ENCODE results near the gene IMP3.

IMP3 gene

DNA sequence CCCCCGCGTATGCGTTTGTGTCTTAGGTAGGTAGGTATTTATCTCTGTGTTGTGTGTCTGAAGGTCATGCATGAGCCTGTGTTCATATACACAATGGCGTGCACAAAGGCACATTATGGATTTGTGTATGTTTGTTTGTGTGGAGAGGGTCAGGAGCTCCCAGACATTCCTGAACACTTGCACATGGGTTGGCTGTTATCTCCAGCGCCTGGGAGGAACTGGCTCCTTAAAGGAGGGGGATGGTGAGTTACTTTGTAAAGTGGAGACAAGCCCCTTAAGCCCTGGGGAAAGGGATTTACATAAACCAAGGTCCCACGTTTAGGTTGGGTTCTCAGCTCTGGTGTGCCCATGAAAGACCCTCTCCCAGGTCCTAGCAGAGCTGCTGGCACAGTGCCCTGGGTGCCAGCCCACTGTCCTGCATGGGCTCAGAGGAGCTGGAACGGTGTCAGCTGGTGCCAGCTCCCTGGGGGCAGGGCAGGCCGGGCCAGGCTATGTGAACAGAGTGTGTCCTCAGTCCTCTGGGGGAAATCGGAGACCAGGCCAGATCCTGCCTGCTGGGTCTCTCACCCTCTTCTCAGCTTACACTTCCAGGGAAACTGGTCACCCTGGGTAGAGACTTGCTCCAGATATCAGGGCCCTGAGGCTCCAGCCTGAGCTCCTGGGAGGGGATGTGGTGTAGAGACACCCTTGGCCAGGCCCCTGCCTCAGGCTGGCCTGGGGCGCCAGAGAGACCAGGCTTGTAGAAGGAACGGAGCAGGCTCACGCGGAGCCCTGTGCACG is 32.8 kb upstream of the IMP3 start:
- no peak for DNase-seq (ENCODE audit: low read depth in 2 of 2)

DNA sequence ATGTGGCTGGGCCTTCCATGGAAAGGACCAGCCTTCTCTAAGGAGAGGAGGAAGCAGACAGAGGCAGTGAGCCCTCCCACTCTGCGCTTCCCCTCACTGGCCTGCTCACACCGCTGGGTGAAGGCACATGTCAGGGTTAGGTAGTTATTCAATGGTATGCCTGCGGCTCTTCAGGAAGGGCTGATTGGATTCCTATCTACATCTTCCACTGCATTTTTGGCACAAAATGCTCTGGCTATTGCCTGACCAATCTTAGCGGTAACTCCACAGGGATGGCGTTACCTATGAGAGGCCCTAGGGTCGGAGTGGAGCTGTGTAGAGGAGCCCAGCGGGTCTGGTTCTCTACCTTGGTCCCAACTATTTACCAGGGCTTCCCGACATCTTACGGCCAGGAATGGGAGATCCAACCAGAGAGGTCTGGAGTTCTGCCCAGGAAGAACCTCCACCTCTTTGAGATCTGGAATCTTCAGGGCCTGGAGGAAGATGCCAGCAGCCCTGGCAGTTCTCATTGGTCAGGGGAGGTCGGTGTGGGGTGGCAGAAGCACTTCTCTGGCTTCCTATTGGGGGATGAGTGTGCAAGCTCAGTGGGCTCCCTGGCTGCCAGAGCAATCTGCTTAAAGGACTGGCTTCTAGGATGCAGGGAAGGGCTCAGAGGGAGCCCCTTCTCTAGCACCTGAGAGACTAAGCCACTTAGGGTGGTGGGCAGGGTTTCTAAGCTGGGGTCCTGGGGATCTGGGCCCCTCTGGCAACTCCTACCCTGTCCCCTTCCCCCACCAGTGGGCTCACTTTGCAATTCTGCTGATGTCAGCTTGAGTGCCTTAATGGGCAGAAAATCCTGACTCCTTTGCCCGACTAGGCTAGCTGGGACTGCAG is 31.9 kb upstream of the IMP3 start:
- no peak for DNase-seq (ENCODE audit: low read depth in 2 of 2)

DNA sequence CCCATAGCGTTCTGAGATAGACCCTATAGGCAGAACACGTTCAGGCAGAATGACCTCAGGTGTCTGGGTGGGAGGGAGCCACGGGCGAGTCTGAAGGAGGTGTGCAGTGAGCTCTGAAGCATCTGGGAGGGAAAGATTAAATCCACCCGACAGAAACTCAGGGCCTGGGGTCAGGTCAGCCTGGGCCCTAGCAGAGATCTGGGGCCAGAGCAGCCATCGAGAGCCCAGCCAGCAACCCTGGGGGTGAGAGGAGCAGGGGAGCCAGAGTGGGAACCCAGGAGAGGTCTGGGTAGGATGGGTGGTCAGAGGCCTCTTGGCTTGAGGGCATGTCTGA is 29.8 kb upstream of the IMP3 start:
- DNase-seq (ENCODE audit: low read depth in 2 of 2), result no peak

DNA sequence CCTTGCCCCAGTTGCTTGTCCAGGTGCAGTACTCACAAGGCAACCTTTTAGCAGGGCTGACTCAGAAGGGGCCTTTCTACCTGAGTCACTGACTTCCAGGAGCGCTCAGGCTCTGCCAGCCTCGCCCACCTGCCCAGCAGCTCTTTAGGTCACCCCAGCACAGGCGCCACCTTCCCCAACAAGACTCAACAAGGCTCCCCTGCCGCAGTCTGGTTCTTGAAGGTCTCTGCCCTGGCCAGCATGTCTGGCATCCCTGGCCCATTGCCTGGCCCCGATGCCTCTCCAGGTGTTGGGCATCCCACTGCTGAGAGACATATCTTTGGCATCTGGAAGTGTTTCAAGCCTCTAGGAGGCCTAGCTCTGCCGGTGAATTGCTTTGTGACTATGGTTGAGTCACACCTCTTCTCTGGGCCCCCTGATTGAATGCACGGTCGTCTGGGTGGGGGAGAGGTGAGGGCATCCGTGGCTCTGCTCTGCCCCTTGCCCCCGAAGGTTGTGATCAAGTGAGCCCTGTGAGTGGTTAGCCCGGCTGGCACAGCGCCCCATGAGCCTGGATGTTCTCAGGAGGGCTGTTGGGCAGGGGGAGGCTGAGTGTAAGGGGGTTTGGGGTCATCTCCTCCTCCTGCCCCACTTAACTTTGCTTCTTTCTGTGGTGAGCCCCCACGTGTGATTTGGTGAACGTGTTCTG is 29.3 kb upstream of the IMP3 start:
- no peak for DNase-seq (ENCODE audit: low read depth in 2 of 2)

DNA sequence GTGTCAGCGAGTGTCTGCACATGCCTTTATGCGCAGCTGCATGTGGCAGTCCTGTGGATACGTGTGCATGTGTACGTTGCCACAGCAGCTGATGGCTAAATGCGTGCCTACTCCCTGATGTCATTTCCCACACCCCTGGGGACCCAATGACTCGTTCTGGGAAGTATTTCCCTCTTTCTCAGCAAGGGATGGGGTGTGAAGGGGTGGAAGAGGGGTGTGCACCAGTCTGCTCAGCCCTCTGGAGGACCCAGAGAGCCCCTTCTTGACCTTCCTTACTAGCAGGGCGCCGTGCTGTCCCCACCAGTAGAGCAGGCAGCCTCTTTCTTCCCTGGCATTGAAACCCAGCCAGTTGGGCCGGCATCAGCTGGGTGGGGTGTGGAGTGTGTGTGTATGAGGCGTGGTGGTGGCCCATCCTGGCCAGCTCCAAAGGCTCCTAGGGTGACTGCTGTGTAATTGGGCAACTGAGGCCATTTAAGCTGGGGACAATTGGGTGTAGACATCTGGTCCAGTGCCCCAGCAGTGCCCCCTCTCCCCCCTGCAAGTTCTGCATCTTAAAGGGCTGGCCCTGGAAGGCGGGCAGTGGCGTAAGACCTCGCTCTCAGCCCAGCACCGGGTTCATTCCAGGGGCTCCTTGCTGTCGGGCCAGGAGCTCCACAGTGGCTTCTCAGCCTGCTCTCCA is 26.9 kb upstream of the IMP3 start:
- DNase-seq (ENCODE audit: low read depth in 2 of 2), result no peak

DNA sequence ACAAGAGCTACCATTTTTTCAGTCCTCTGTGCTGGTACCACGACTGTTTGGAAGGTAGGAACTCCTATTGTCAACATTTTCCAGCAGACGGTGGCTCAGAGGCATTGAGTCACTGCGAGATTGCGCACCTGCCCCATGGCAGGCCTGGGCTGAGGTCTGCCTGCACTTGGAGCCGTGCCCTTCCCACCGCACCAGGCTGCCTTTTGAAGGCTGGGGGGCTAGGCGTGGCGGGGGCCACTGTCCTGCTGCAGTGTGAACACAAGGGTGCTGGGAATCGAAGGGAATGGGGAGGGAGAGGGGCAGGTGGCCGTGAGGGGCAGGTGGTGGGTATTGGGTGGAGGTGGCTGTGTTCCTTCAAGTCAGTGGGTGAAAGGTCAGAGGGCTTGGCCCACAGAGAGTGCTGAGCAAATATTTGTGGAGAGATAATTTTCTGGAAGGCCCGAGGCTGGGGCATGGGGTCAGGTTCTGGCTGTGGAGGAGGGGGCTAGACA is 24.0 kb upstream of the IMP3 start:
- no peak for DNase-seq (ENCODE audit: low read depth in 2 of 2)

DNA sequence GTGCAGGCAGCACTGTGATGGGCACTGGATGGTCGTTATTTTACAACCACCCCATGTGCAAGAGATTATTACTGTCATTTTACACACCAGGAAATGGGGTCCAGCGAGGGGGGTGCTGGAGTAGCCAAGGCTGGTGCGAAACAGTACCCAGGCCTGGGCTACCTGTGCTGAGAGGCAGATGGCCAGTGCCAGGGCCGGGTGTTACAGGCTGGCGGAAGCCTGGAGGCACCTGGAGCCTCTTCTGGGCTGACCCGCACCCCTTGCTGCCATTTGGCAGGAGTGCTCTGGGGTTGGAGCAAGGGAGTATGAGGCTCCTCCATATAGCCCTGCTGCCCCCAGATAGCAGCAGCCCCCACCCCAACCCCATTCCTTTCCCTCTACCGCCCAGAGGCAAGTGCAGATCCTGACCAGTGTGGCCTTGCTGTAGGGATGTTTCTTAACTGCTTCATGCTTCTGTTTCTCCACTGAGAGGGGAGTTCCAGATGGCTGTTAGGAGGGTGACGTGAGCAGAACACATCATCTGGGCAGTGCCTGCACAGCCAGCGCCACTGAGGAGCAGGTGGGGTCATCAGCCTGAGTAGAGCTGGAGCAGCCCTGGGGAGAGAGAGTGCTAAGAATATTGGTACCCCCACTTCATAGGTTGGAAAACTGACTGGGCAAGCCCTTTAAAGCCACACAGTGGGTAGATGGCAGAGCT is 22.9 kb upstream of the IMP3 start:
- DNase-seq (ENCODE audit: low read depth in 2 of 2), result no peak

DNA sequence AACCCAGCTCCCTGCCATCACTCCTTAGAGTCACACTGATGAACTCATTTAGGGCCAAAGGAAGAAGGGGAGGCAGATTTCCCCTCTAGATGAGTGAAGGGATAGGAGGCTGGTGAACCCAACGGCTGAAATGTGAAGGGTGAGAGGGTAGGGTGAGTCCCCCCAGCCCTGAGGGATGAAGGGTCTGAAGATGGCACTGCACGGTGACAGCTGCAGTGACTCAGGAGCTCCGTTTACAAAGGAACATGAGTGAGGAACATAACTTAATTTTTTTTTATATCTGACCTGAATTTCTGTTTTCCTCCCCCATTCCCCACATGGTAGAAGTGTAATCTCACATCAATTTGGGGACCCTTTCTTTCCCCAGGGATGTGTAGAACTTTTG is 21.7 kb upstream of the IMP3 start:
- no peak for DNase-seq (ENCODE audit: low read depth in 2 of 2)

DNA sequence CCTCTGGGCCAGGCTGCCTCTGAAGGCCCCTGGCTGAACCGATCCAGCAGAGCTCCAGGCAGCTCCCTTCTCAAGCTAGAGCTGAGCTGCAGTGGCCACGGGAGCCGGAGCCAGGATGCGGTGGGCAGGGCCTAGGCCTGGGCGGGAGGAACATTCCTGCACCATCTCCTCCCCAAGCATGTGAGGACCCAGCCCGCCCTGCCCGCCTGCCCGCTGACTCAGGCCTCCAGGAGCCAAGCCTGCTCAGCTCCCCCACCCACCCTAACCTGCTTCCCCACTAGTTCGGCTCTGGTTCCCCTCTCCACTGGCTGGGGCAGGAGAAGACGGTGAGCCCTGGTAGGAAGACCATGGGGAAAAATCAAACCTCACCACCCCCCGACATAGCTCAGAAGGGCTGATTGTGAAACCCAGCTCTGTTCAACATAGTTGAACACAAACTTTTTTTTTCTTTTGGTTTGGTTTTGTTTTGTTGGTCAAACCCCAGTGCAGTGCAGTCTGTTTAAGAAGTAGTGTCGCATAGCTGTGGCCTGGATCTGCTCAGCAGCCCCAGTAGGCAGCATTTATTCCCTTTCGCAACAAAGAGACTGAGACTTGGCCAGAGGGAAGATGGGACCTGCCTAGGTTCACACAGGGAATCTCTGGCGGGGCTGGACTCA is 21.2 kb upstream of the IMP3 start:
- no peak for DNase-seq (ENCODE audit: low read depth in 2 of 2)

DNA sequence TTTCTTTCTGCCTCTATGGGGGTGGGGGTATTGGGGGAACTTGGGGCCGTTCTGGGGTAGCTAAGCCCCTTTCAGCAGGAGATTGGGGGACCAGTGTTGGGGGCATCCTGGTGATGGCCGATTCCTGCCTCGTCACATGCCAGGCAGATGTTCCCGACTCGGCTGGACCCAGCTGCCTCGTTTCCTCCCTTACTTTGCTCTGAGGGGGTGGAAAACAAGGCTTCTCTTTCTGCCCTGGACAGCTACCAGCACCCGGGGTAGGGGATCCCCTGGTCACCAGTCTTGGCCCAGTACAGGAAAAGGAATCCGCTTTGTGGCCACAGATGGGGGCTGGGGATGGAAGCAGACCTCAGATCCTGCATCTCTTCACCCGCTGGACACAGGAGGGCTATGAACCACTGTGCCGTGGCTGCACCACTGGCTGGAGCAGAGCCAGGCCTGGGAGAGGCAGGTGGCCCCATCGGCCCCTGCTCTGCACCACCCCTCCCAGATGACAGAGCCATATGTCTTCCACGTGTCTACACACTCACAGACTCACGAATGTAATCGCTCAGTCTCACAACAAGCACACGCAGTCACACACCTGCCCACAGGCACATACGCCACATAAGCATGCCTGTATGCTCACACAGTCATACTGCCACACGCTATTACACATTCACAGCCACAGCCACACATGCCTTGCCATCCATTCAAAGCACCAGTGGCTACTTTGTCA is 20.1 kb upstream of the IMP3 start:
- no peak for DNase-seq (ENCODE audit: low read depth in 2 of 2)

DNA sequence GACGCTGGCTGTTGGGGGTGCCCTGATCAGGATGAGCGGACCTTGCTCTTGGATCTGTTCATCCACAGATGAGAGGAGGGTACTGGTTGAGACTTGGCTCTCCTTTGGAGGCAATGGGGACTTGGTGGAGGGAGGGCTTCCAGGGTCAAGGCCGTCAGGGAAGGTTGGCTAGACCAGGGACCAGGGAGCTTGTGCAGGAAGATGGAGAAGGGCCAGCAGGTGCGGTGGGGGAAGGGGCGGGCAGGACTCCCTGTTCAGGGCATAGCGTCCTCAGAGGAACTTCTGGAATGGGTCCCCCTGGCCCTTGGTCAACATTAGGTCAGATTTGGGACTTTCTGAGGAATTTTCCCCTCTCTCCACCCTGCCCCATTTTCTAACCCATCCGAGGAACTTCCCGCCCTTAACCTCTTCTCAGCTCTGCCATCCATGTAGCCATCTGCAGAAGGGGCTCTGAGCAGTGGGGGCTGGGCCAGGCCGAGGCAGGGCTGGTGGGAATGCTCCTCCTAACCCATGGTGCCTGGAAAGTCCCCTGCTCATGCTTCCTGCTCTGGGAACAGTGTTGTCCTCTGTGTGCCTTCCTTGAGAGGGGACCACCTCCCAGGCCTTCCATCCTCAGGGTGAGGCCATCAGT is 19.2 kb upstream of the IMP3 start:
- DNase-seq (ENCODE audit: low read depth in 2 of 2), result no peak

DNA sequence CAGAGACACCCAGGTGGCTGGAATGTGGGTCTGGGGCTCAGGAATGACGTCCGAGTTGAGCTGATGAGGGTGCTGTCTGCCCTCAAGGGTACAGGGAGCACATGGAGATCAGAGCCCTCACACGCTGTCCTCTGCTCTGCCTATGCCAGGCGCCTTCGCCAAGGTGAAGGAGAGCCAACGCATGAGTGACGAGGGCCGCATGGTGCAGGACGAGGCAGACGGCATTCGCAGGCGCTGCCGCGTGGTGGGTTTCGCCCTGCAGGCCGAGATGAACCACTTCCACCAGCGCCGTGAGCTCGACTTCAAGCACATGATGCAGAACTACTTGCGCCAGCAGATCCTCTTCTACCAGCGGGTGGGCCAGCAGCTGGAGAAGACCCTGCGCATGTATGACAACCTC is 16.8 kb upstream of the IMP3 start:
- no peak for DNase-seq (ENCODE audit: low read depth in 2 of 2)

DNA sequence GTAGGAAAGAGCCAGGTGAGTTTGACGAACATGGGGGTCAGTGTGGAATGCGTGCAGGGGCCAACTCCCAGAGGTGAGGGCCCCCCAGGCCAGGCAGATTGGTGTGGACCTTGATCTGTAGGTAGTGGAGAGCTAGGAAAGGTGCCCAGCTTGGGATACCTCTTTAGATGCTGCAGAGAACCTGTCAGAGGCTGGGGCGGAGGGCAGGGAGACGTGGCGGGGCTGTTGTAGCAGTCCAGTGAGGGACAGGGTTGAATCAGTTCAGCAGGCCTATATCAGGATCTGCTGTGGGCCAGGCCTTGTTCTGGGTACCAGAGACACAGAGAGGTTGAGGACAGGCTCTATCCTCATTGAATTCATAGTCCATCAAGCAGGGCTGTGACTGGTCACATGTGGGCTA is 16.3 kb upstream of the IMP3 start:
- no peak for DNase-seq (ENCODE audit: low read depth in 2 of 2)

DNA sequence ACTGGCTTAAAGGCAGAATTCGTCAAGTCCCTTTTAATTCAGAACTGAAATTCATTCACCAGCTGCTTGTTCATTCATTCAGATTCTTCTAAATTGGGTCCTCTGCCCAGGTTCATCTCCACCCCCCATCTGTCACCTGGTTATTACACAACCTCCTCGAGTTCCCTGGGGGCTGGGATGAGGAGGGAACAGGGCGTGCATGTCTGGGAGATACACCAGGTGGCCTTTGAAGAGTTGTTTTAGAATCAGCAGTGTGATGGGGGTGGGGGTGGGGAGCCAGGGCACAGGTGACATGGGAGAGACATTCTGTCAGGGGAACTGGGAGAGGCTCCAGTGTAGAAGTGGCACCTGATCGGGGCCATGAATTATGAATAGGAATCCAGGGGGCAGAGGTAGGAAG is 15.9 kb upstream of the IMP3 start:
- DNase-seq (ENCODE audit: low read depth in 2 of 2), result no peak

DNA sequence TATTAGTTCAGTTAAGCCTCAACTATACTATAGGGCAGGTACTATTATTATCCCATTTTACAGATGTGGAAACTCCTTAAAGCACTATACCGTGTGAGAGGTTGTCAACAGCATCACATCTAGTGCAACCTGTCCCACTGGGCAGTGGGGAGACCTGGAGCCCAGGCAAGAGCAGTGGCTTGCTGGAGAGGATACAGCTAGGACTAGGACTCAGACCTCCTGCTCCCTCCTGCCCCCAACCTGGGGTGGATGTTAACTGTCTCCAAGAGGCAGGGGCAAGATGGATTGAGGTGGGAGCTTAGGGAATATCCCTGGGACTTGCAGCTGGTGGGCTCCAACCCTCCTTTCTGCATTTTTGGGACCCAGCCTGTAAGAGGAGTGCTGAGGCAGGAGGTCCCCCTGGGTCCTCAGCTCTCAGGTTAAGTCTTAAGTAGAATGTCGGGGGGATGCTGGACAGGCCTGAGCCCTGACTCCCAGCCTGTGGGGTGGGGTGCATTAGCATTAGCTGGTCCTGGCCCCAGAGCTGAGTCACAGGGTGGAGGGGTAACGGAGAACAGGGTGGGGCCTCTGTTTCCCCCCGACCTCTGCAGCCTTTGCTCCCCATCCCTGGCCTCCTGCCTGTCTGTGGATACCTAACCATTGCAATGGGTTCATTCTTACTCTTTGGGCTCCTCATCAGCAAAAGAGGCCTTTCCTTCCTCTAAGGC is 14.3 kb upstream of the IMP3 start:
- DNase-seq (ENCODE audit: low read depth in 2 of 2), result no peak

DNA sequence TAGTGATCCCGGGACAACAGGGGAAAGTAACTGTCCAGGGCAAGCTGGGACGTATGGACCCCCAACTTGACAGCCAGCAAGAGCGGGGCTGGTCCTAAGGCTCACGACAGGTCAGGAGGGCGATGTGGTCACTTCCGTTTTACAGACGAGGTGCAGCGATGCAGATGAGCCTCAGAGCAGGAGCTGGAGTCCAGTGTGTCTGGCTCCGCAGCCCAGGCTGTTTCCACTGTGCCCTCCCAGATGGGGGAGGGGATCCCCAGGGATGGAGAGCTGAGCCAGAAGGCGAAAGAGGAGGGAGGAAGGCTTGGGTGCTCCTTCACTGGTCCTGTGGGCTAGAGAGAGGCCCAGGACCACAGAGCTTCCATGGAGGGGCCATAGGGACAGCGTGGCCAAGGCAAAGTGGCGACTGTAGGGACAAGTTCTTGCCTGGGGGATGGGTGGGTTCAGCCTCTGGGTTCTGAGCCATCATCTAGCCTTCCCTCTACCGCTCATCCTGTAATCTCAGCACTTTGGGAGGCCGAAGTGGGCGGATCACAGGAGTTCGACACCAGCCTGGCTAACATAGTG is 13.4 kb upstream of the IMP3 start:
- DNase-seq (ENCODE audit: low read depth in 2 of 2), result no peak

DNA sequence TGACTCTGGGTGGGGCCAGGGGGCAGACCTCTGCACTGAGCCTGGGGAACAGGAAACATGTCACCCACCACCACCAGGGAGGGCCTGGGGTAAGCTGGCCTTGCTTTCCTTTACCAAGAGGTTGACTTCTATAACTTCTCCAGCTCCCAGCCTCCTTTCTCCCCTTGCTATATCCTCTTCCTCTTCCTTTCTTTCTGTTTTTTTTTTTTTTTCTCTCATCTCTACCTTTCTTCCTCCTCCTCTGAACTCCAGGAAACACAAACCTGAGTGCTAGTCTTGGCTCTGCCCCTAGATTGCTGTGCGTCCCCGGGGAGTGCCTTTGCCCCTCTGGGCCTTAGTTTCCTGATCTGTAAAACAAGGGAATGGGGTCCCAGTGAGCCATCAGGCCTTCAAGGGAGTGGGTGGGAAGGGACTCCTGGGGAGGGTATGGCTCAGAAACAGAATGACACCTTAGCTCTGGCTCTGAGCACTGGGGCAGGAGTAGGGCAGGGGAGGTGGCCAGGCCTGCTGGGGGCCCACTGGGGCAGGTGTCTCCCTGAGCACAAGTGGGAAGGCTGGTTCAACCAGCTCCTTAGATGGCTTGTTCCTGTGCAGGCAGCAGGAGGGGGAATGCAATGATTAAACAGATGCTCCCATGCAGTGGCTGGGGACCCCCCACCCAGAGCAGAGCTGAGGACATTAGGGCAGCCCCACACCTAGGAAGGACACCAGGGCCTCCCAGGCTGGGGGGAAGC is 12.0 kb upstream of the IMP3 start:
- no peak for DNase-seq (ENCODE audit: low read depth in 2 of 2)
